Measurements from ENCODE around the gene VEGFC. TPM values are rescaled to one million over a fixed set of nuclear protein-coding genes. Genes with fewer than 3 reads are reported as not detected.

Gene VEGFC
- total and polyA plus RNA-seq, 9 donors, result 3.2 to 19.5 (median 5.4) TPM

DNA sequence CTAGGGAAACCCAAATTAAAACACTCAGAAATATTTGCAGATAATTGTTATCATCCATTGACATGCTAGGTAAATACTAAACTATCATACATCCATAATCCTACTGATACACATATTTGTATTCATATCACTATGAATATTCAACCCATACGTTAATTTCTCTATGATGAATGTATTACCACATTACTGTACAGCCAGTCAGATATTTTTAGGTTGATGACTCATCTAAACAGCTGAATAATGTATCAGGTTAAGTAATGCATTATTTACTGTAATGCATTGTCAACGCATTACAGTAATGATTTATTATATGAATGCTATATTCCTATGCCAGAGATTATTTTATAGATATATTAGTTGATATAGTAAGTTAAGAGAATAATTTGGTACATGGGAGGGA lies 37.1 kb downstream of the VEGFC start:
- no peak for DNase-seq
- H3K36me3 ChIP-seq, result no peaks in the 10 kb centered on the region
- intact Hi-C loops (cut with DNase I), result no loop called here
- no peaks in the 10 kb centered on the region for H3K9me3 ChIP-seq
- no peak for TF ChIP-seq POLR2A (IDR thresholded peaks at IDR 0.05)
- TF ChIP-seq, protein P1, sequence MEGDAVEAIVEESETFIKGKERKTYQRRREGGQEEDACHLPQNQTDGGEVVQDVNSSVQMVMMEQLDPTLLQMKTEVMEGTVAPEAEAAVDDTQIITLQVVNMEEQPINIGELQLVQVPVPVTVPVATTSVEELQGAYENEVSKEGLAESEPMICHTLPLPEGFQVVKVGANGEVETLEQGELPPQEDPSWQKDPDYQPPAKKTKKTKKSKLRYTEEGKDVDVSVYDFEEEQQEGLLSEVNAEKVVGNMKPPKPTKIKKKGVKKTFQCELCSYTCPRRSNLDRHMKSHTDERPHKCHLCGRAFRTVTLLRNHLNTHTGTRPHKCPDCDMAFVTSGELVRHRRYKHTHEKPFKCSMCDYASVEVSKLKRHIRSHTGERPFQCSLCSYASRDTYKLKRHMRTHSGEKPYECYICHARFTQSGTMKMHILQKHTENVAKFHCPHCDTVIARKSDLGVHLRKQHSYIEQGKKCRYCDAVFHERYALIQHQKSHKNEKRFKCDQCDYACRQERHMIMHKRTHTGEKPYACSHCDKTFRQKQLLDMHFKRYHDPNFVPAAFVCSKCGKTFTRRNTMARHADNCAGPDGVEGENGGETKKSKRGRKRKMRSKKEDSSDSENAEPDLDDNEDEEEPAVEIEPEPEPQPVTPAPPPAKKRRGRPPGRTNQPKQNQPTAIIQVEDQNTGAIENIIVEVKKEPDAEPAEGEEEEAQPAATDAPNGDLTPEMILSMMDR (IDR thresholded peaks at IDR 0.05), result no peak
- TF ChIP-seq EP300 (IDR thresholded peaks at IDR 0.05), result no peak
- no peak overlapping the region for H3K27ac ChIP-seq
- no peaks in the 10 kb centered on the region for H3K4me1 ChIP-seq (ENCODE audit: insufficient read depth)
- no peak overlapping the region for H3K4me3 ChIP-seq
- 86 to 91% (median 90%) methylated on average over 2 of the region's 2 CpGs for WGBS, 3 donors
- no peaks in the 10 kb centered on the region for H3K27me3 ChIP-seq

- DNase-seq, result no peak
- no peaks in the 10 kb centered on the region for H3K36me3 ChIP-seq
- no peaks in the 10 kb centered on the region for H3K4me1 ChIP-seq (ENCODE audit: insufficient read depth)
- intact Hi-C loops (cut with DNase I), result no loop called here
- 84 to 89% (median 86%) methylated on average over 2 of the region's 2 CpGs for WGBS, 3 donors
- no peaks in the 10 kb centered on the region for H3K27me3 ChIP-seq
- no peaks in the 10 kb centered on the region for H3K9me3 ChIP-seq
- TF ChIP-seq EP300 (IDR thresholded peaks at IDR 0.05) (no peak), POLR2A (IDR thresholded peaks at IDR 0.05) (no peak)
- TF ChIP-seq, protein P1 (IDR thresholded peaks at IDR 0.05), result no peak
- no peak overlapping the region for H3K4me3 ChIP-seq
- no peak overlapping the region for H3K27ac ChIP-seq
Observed at GRCh38 chr4:176755001-176755400, 37.7 kb downstream of the VEGFC start.

DNA sequence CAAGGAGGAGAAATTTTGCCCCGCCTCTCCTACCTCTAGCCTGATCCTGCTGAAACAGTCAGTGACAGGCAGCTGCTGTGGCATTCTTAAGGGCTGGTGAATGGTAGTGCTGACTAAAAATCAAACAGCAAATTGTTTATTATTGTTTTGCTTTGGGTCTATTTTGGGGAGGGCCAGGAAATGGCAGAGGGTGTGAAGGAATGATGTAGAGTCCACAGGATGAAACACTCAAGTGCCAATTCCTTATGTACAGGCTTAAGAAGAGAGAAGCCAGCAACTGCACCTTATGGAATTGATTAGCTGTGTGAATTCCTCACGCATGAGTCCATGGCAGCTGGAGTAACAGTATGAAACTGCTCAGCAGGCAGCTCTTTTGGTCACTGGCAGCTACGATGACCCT lies 39.7 kb downstream of the VEGFC start:
- DNase-seq, result no peak
- Histone ChIP-seq H3K4me1 (ENCODE audit: insufficient read depth) (no peaks in the 10 kb centered on the region), H3K9me3 (no peaks in the 10 kb centered on the region), H3K27ac (no peak overlapping the region), H3K27me3 (no peaks in the 10 kb centered on the region), H3K36me3 (no peaks in the 10 kb centered on the region), H3K4me3 (no peak overlapping the region)
- TF ChIP-seq, protein P1 (IDR thresholded peaks at IDR 0.05), result no peak
- TF ChIP-seq POLR2A (IDR thresholded peaks at IDR 0.05), result no peak
- 82 to 95% (median 85%) methylated on average over 3 of the region's 3 CpGs for WGBS, 3 donors
- intact Hi-C loops (cut with DNase I), result no loop called here

GRCh38 chr4:176752191-176752749 lies 40.5 kb downstream of the VEGFC start:
- H3K27ac ChIP-seq, result no peak overlapping the region
- DNase-seq, result no peak
- H3K27me3 ChIP-seq, result no peaks in the 10 kb centered on the region
- H3K4me1 ChIP-seq (ENCODE audit: insufficient read depth), result no peaks in the 10 kb centered on the region
- no peak overlapping the region for H3K4me3 ChIP-seq
- intact Hi-C loops (cut with DNase I), result no loop called here
- H3K36me3 ChIP-seq, result no peaks in the 10 kb centered on the region
- no peak for TF ChIP-seq POLR2A (IDR thresholded peaks at IDR 0.05)
- no peak for TF ChIP-seq EP300 (IDR thresholded peaks at IDR 0.05)
- no peaks in the 10 kb centered on the region for H3K9me3 ChIP-seq
- WGBS, 3 donors, result 88 to 89% (median 88%) methylated on average over 6 of the region's 6 CpGs

GRCh38 chr4:176751061-176751460 lies 41.7 kb downstream of the VEGFC start:
- intact Hi-C loops (cut with DNase I), result no loop called here
- Histone ChIP-seq H3K36me3 (no peaks in the 10 kb centered on the region), H3K4me3 (no peak overlapping the region), H3K9me3 (no peaks in the 10 kb centered on the region), H3K27me3 (no peaks in the 10 kb centered on the region), H3K27ac (no peak overlapping the region), H3K4me1 (ENCODE audit: insufficient read depth) (no peaks in the 10 kb centered on the region)
- DNase-seq, result no peak
- TF ChIP-seq, protein P1 (IDR thresholded peaks at IDR 0.05), result no peak
- no peak for TF ChIP-seq POLR2A (IDR thresholded peaks at IDR 0.05)
- TF ChIP-seq EP300 (IDR thresholded peaks at IDR 0.05), result no peak
- 16 to 21% (median 16%) methylated on average over 2 of the region's 2 CpGs for WGBS, 3 donors

Data from ovary (tissue), 9 donors.